HT-29 (cell line): Measurements from ENCODE around the gene SEC23B. TPM values are rescaled to one million over a fixed set of nuclear protein-coding genes. Genes with fewer than 3 reads are reported as not detected.

Source experiments
- DNase-seq: peaks from one replicate; pipeline ENCODE4 v3.0.0-alpha.2; 2015; ENCODE audit warnings: low spot score
- small RNA-seq: library from RNA; depleted of rRNA; stranded (forward); fragments of <200 nt; gene quantifications from one replicate; pipeline ENCODE3, GENCODE V24; 2014
- total RNA-seq: library from RNA; depleted of rRNA; stranded (reverse); fragments of >200 nt; shearing (Covaris generic); gene quantifications from 2 replicates; pipeline ENCODE4 v1.2.3, GENCODE V29; 2014; rRNA removed

The SEC23B gene
- total RNA-seq, 1 experiment from 2014 or later, result 66.0 TPM

- DNase-seq, result peak; percentile 86
These were observed 80.2 kb downstream of the SEC23B start, which contains the start of gene DTD1 for GRCh38 chr20:18587665-18588573. TSS of gene DTD1 (plus strand) at chr20:18588054. CDS start at chr20:18588073, 19 bp downstream.

- no peak for DNase-seq
These were observed 80.8 kb downstream of the SEC23B start for GRCh38 chr20:18588574-18588933.

- no peak for DNase-seq
These were observed 82.4 kb downstream of the SEC23B start for GRCh38 chr20:18589941-18590674.

GRCh38 chr20:18596270-18596669 is 88.5 kb downstream of the SEC23B start:
- DNase-seq, result no peak

- DNase-seq, result no peak
These were observed 102.0 kb downstream of the SEC23B start for GRCh38 chr20:18609741-18610140.

Small RNA genes within 50 kb of the gene (small RNA-seq; reads per million reads assigned to genes)
- gene MIR3192, result not detected
- gene RN7SL638P, result not detected
- not detected for gene RNU6ATAC34P

Other genes starting within 250 kb of the SEC23B start
- gene ZNF133, start 219.4 kb upstream of the SEC23B start, total RNA-seq, result 9.9 and 11.3 TPM in 2 replicates
- gene DZANK1, start 40.9 kb upstream of the SEC23B start, total RNA-seq, result 0.83 and 1.5 TPM in 2 replicates
- 12.9 and 18.3 TPM in 2 replicates for gene POLR3F, start 40.5 kb upstream of the SEC23B start, total RNA-seq
- gene RBBP9, start 10.7 kb upstream of the SEC23B start, total RNA-seq, result 5.5 and 9.0 TPM in 2 replicates
- gene SMIM26, start 59.5 kb downstream of the SEC23B start, total RNA-seq, result 90.8 and 94.2 TPM in 2 replicates
- gene DTD1, start 80.1 kb downstream of the SEC23B start, total RNA-seq, result 48.0 and 50.0 TPM in 2 replicates